Measurements from ENCODE around the gene CELF4.

The CELF4 gene

GRCh38 chr18:37396971-37397720, 168.5 kb downstream of the CELF4 start:
- H3K79me2 ChIP-seq (ENCODE audit: control insufficient read depth, insufficient read depth, low read length) = no peaks in the 10 kb centered on the region
- H3K9ac ChIP-seq (ENCODE audit: low read length) = no peak overlapping the region
- no peak overlapping the region for H3K56ac ChIP-seq (ENCODE audit: low read length)
- WGBS (ENCODE audit: extremely low coverage, insufficient coverage, low lambda C conversion rate) = no CpG with 5 or more reads among the region's 5 CpGs
- no peaks in the 10 kb centered on the region for H3K79me1 ChIP-seq (ENCODE audit: low read length)
- H3K4me3 ChIP-seq (ENCODE audit: low read length) = no peak overlapping the region
- H2BK15ac ChIP-seq (replicated peaks; ENCODE audit: low read depth) = no peak overlapping the region
- H4K5ac ChIP-seq (ENCODE audit: low read length) = no peak overlapping the region
- no peaks in the 10 kb centered on the region for H3K36me3 ChIP-seq (ENCODE audit: control insufficient read depth, insufficient read depth, low read length)
- no peak for DNase-seq
- no peak overlapping the region for H3K27ac ChIP-seq (ENCODE audit: low read depth, low read length)
- no peaks in the 10 kb centered on the region for H3K27me3 ChIP-seq (ENCODE audit: insufficient read depth, low read length, poor library complexity)
- no peak overlapping the region for H4K8ac ChIP-seq (ENCODE audit: low read depth, low read length)
- no peak overlapping the region for H2BK120ac ChIP-seq (ENCODE audit: low read depth, low read length)
- no peak overlapping the region for H3K4me2 ChIP-seq (ENCODE audit: low read length)
- H2AK5ac ChIP-seq (ENCODE audit: low read length) = no peak overlapping the region
- peaks cover 4% of the 10 kb centered on the region for H3K4me1 ChIP-seq (ENCODE audit: control insufficient read depth, low read depth, low read length)
- H3K23ac ChIP-seq (ENCODE audit: low read length) = no peak overlapping the region
- no peak overlapping the region for H3K4ac ChIP-seq (ENCODE audit: low read depth, low read length)
- no peak overlapping the region for H3K18ac ChIP-seq (ENCODE audit: low read length)
- no peak overlapping the region for H2BK5ac ChIP-seq (ENCODE audit: low read length)

DNA sequence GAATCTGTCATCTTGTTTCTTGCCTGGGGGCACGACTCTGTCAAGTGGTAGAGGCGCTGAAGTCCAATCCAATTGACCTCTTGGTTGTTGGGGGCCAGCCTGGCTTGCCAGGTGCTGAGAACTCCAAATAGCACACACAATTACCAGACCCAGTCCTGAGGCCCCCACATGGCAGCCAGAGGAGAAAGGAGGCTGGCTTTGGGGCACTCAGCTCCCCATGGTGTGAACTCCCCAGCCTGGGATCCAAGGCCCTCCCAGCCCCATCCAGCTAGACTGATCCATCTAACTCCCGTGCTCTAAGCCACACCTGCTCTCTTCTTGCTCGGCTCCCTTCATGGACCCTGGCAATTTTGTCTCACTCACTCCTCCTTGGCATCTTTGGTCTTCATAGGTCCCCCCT, 170.0 kb downstream of the CELF4 start:
- H3K79me1 ChIP-seq (ENCODE audit: low read length) = no peaks in the 10 kb centered on the region
- H3K18ac ChIP-seq (ENCODE audit: low read length) = no peak overlapping the region
- no peak overlapping the region for H3K9ac ChIP-seq (ENCODE audit: low read length)
- DNase-seq = no peak
- no peaks in the 10 kb centered on the region for H3K27me3 ChIP-seq (ENCODE audit: insufficient read depth, low read length, poor library complexity)
- H4K5ac ChIP-seq (ENCODE audit: low read length) = no peak overlapping the region
- no peak overlapping the region for H3K56ac ChIP-seq (ENCODE audit: low read length)
- H3K4ac ChIP-seq (ENCODE audit: low read depth, low read length) = no peak overlapping the region
- H3K36me3 ChIP-seq (ENCODE audit: control insufficient read depth, insufficient read depth, low read length) = no peaks in the 10 kb centered on the region
- H3K79me2 ChIP-seq (ENCODE audit: control insufficient read depth, insufficient read depth, low read length) = no peaks in the 10 kb centered on the region
- no peak overlapping the region for H3K4me3 ChIP-seq (ENCODE audit: low read length)
- no peak overlapping the region for H2BK5ac ChIP-seq (ENCODE audit: low read length)
- H2BK120ac ChIP-seq (ENCODE audit: low read depth, low read length) = no peak overlapping the region
- H4K8ac ChIP-seq (ENCODE audit: low read depth, low read length) = no peak overlapping the region
- no peak overlapping the region for H3K27ac ChIP-seq (ENCODE audit: low read depth, low read length)
- no peak overlapping the region for H2BK15ac ChIP-seq (replicated peaks; ENCODE audit: low read depth)
- H3K4me1 ChIP-seq (ENCODE audit: control insufficient read depth, low read depth, low read length) = peaks cover 4% of the 10 kb centered on the region
- H3K4me2 ChIP-seq (ENCODE audit: low read length) = no peak overlapping the region
- no peak overlapping the region for H3K23ac ChIP-seq (ENCODE audit: low read length)
- no peak overlapping the region for H2AK5ac ChIP-seq (ENCODE audit: low read length)
- WGBS (ENCODE audit: extremely low coverage, insufficient coverage, low lambda C conversion rate) = no CpG with 5 or more reads among the region's 4 CpGs

DNA sequence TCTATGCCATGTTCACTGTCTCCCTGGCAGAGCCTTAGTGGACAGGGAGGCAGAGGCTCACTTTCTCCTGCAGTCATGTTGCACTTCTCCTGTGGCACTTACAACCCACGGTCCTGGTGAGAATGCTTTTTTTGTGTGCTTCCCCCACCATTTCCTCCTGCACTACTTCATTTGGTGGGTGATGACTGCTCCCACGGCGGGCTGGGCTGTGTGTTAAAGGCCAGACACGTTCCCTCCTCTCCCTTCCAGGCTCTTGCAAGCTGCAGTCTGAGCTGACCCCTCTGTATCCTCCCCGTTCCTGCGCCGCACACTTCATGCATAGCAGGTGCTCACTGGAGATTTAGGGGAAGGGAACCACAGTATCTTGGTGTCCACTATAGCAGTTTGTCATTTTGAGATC, 170.5 kb downstream of the CELF4 start:
- no peak overlapping the region for H2BK5ac ChIP-seq (ENCODE audit: low read length)
- no peak overlapping the region for H2BK15ac ChIP-seq (replicated peaks; ENCODE audit: low read depth)
- H3K4me2 ChIP-seq (ENCODE audit: low read length) = no peak overlapping the region
- H4K5ac ChIP-seq (ENCODE audit: low read length) = no peak overlapping the region
- no CpG with 5 or more reads among the region's 7 CpGs for WGBS (ENCODE audit: extremely low coverage, insufficient coverage, low lambda C conversion rate)
- no peak for DNase-seq
- no peak overlapping the region for H3K27ac ChIP-seq (ENCODE audit: low read depth, low read length)
- no peak overlapping the region for H3K9ac ChIP-seq (ENCODE audit: low read length)
- H3K27me3 ChIP-seq (ENCODE audit: insufficient read depth, low read length, poor library complexity) = no peaks in the 10 kb centered on the region
- H3K18ac ChIP-seq (ENCODE audit: low read length) = no peak overlapping the region
- no peaks in the 10 kb centered on the region for H3K36me3 ChIP-seq (ENCODE audit: control insufficient read depth, insufficient read depth, low read length)
- no peak overlapping the region for H3K4me3 ChIP-seq (ENCODE audit: low read length)
- H4K8ac ChIP-seq (ENCODE audit: low read depth, low read length) = no peak overlapping the region
- no peak overlapping the region for H3K4ac ChIP-seq (ENCODE audit: low read depth, low read length)
- H2AK5ac ChIP-seq (ENCODE audit: low read length) = no peak overlapping the region
- H3K79me2 ChIP-seq (ENCODE audit: control insufficient read depth, insufficient read depth, low read length) = no peaks in the 10 kb centered on the region
- H3K4me1 ChIP-seq (ENCODE audit: control insufficient read depth, low read depth, low read length) = peaks cover 4% of the 10 kb centered on the region
- H3K79me1 ChIP-seq (ENCODE audit: low read length) = no peaks in the 10 kb centered on the region
- H3K23ac ChIP-seq (ENCODE audit: low read length) = no peak overlapping the region
- no peak overlapping the region for H3K56ac ChIP-seq (ENCODE audit: low read length)
- no peak overlapping the region for H2BK120ac ChIP-seq (ENCODE audit: low read depth, low read length)

DNA sequence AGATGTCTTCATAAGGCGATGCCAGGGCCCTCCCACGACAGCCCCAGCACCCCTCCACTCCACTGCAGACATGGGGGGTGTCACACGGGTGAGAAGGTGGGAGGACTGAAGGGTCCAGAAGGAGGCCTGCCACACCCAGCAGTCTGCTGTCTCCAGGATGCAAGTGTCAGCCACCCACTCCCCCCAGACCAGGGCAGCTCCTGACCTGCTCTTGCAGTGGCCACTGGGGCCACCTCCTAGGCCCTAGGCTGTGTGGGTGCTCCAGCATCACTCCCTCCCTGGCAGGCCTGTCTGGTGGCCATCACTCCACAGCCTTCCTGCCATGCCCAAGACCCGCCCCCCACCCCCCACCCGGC, 171.0 kb downstream of the CELF4 start:
- Histone ChIP-seq H2AK5ac (ENCODE audit: low read length) (no peak overlapping the region), H3K18ac (ENCODE audit: low read length) (no peak overlapping the region), H3K4me1 (ENCODE audit: control insufficient read depth, low read depth, low read length) (peaks cover 4% of the 10 kb centered on the region), H4K5ac (ENCODE audit: low read length) (no peak overlapping the region), H3K9ac (ENCODE audit: low read length) (peak overlapping the region; percentile 59), H3K27me3 (ENCODE audit: insufficient read depth, low read length, poor library complexity) (no peaks in the 10 kb centered on the region), H2BK5ac (ENCODE audit: low read length) (no peak overlapping the region), H3K23ac (ENCODE audit: low read length) (no peak overlapping the region), H3K4me2 (ENCODE audit: low read length) (no peak overlapping the region), H3K27ac (ENCODE audit: low read depth, low read length) (no peak overlapping the region), H4K8ac (ENCODE audit: low read depth, low read length) (no peak overlapping the region), H3K4me3 (ENCODE audit: low read length) (no peak overlapping the region), H2BK120ac (ENCODE audit: low read depth, low read length) (no peak overlapping the region), H3K4ac (ENCODE audit: low read depth, low read length) (no peak overlapping the region), H3K56ac (ENCODE audit: low read length) (peak overlapping the region; percentile 78), H3K79me2 (ENCODE audit: control insufficient read depth, insufficient read depth, low read length) (no peaks in the 10 kb centered on the region), H2BK15ac (replicated peaks; ENCODE audit: low read depth) (no peak overlapping the region), H3K36me3 (ENCODE audit: control insufficient read depth, insufficient read depth, low read length) (no peaks in the 10 kb centered on the region), H3K79me1 (ENCODE audit: low read length) (no peaks in the 10 kb centered on the region)
- DNase-seq = no peak
- no CpG with 5 or more reads among the region's 5 CpGs for WGBS (ENCODE audit: extremely low coverage, insufficient coverage, low lambda C conversion rate)

GRCh38 chr18:37393945-37394609, 171.5 kb downstream of the CELF4 start:
- H4K8ac ChIP-seq (ENCODE audit: low read depth, low read length) = no peak overlapping the region
- H3K27ac ChIP-seq (ENCODE audit: low read depth, low read length) = no peak overlapping the region
- peak; percentile 92 for DNase-seq
- H2BK5ac ChIP-seq (ENCODE audit: low read length) = no peak overlapping the region
- H2AK5ac ChIP-seq (ENCODE audit: low read length) = no peak overlapping the region
- H2BK120ac ChIP-seq (ENCODE audit: low read depth, low read length) = no peak overlapping the region
- no peak overlapping the region for H3K23ac ChIP-seq (ENCODE audit: low read length)
- H4K5ac ChIP-seq (ENCODE audit: low read length) = no peak overlapping the region
- no peaks in the 10 kb centered on the region for H3K79me1 ChIP-seq (ENCODE audit: low read length)
- H3K4me1 ChIP-seq (ENCODE audit: control insufficient read depth, low read depth, low read length) = peaks cover 4% of the 10 kb centered on the region
- H3K56ac ChIP-seq (ENCODE audit: low read length) = peak overlapping the region; percentile 78
- no peaks in the 10 kb centered on the region for H3K27me3 ChIP-seq (ENCODE audit: insufficient read depth, low read length, poor library complexity)
- H3K9ac ChIP-seq (ENCODE audit: low read length) = peak overlapping the region; percentile 59
- no peak overlapping the region for H2BK15ac ChIP-seq (replicated peaks; ENCODE audit: low read depth)
- no peak overlapping the region for H3K4ac ChIP-seq (ENCODE audit: low read depth, low read length)
- WGBS (ENCODE audit: extremely low coverage, insufficient coverage, low lambda C conversion rate) = no CpG with 5 or more reads among the region's 59 CpGs
- H3K4me3 ChIP-seq (ENCODE audit: low read length) = no peak overlapping the region
- H3K18ac ChIP-seq (ENCODE audit: low read length) = no peak overlapping the region
- H3K36me3 ChIP-seq (ENCODE audit: control insufficient read depth, insufficient read depth, low read length) = no peaks in the 10 kb centered on the region
- H3K4me2 ChIP-seq (ENCODE audit: low read length) = peak overlapping the region; percentile 66
- no peaks in the 10 kb centered on the region for H3K79me2 ChIP-seq (ENCODE audit: control insufficient read depth, insufficient read depth, low read length)
